RWPE1 (cell line): Measurements from ENCODE around the gene TMEM203.

Experiments
- CTCF ChIA-PET: fragments of 350-600 bp; sonication (Branson Sonifier 250); formaldehyde crosslinking; extraction: SDS; loops from one replicate; lab custom pipeline; 2021; lab: Yijun Ruan, JAX
- POLR2A ChIA-PET: fragments of 400-600 bp; formaldehyde crosslinking; extraction: SDS; loops from one replicate; lab custom pipeline; 2020; ENCODE audit warnings: antibody characterized with exemption; ENCODE audit not compliant: low non-redundant PET; lab: Yijun Ruan, JAX
- DNase-seq: peaks from one replicate; pipeline ENCODE4 v3.0.0; 2012; ENCODE audit warnings: low spot score
- H3K27ac ChIP-seq: fragments of 450-650 bp; 2 replicates; pipeline ENCODE4 v1.5.1; 2017
- CTCF ChIP-seq: fragments of 450-650 bp; conservative IDR thresholded peaks from 2 replicates; pipeline ENCODE4 v1.5.1; 2017; ENCODE audit warnings: low read depth, mild to moderate bottlenecking

TMEM203 gene

DNA sequence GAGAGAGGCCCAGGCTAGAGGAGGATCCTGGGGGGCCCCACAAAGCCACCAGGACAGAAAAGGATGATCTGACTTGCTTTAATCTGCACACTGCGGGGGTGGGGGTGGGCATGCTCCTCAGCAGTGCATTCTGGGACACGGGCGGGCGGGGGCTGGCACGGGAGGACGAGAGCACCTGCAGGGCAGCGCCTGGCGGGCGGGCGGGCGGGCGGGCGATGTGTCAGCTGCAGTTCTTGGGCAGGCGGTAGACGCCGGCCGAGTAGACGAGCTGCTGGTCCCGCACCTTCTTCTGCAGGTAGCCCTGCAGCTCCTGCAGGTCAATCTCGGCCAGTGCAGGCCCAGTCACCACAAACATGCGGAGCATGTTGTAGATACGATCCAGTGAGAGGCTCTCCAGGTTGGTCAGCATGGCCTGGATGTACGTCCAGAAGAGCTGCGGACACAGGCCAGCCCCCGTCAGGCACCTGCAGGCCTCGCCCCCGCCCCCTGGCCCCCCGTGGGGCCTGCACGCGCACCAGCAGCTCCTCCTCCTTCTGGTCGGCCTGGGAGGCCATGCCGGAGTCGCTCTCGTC, 30.6 kb downstream of the TMEM203 start:
- TF ChIP-seq CTCF = no peak
- CTCF ChIA-PET = interaction anchor here (0.7 to 1.7 kb wide), 4 partner anchors 8 to 64 kb away, joined by 3 to 5 read pairs (median 3); no protein-coding TSS in a partner anchor
- no peak overlapping the region for H3K27ac ChIP-seq
- POLR2A ChIA-PET = no interaction called here
- DNase-seq = no peak

DNA sequence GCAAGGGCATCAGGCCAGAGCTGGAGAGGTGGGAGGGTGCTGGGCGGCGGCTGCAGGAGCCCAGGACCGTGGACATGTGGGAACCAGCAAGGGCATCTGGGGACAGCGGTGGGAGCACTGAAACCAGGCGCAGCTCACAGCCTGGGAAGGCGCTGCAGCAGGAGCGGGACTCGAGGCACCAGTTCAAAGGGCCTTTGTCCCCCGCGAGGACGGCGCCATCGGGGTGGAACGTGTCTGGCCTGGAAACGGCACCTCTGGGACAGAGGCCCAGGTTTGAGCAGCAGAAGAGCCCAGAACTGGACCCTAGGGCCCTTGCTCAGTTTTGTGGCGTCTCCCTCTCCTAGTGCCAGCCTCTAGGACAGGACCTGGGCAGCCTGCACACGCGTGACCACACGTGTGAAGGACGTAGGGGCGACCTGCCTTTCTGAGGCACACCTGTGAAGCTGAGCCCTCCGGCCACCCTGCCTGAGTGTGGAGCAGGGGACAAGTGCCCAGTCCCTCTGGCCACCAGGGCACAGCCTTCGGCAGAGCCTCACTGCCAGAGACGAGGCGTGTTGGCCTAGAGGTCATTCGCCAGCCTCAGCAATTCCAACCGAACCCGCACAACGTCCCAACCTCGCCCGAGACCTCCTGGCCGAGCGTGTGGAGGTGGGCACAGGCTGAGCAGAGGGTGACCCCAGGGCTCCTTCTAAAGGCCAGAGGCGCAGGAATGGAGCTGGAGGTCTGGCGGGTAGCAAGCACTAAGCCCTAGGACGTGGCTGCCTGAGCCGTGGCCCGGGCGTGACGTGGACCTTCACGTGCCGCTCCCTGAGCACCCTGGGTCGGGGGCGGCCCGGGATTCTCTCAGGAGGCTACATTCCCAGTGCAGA, 31.4 kb downstream of the TMEM203 start:
- no peak overlapping the region for H3K27ac ChIP-seq
- ChIA-PET POLR2A (no interaction called here), CTCF (interaction anchor here (1.0 to 1.7 kb wide), 4 partner anchors 54 to 128 kb away, joined by 3 to 5 read pairs (median 3); partner anchors contain the start of gene NPDC1)
- TF ChIP-seq CTCF = no peak
- DNase-seq = no peak

GRCh38 chr9:137172901-137173795, 32.3 kb downstream of the TMEM203 start:
- TF ChIP-seq CTCF = no peak
- CTCF ChIA-PET = interaction anchor here (0.6 to 1.0 kb wide), 3 partner anchors 28 to 127 kb away, joined by 3 read pairs; partner anchors contain the start of gene NPDC1
- no peak overlapping the region for H3K27ac ChIP-seq
- DNase-seq = no peak
- POLR2A ChIA-PET = no interaction called here

DNA sequence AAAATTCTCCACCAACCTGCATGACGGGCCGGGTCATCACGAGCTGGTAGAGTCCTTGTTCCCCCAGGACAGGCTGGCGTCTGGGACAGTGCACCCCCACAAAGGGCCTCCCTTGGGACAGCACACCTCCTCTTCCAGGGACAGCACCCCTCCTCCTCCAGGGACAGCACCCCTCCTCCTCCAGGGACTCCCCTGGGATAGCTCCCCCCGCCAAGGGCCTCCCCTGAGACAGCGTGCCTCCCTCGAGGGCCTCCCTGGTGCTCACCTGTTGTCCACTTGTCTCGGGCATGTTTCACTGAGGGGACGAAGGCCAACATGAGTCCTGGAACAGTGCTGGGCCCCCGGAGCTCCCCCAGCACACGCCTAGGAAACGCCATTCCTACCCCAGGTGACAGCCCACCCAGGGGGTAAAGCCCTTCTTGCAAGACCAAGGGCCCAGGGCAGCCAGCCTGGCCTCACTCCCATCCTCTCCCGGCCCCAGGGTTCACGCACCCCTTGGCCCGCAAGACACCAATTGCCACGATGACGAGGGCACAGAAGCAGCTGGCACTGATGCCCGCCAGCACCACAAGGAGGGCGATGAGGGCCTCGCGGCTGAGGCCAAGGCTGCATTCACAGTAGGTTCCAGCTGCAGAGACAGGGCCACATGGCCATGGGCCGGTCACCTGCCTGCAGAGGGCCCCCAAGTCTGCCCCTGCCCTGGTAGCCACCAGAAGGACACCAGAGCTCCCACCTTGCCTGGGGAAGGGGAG, 34.1 kb downstream of the TMEM203 start:
- no peak overlapping the region for H3K27ac ChIP-seq
- TF ChIP-seq CTCF = no peak
- no peak for DNase-seq
- POLR2A ChIA-PET = interaction anchor here (0.7 kb wide), 1 partner anchor 34 kb away, joined by 3 read pairs; the partner anchor contains the start of gene NDOR1
- CTCF ChIA-PET = interaction anchor here (0.5 to 1.9 kb wide), 4 partner anchors 9 to 89 kb away, joined by 4 to 5 read pairs (median 4); partner anchors contain the start of gene RNF224

DNA sequence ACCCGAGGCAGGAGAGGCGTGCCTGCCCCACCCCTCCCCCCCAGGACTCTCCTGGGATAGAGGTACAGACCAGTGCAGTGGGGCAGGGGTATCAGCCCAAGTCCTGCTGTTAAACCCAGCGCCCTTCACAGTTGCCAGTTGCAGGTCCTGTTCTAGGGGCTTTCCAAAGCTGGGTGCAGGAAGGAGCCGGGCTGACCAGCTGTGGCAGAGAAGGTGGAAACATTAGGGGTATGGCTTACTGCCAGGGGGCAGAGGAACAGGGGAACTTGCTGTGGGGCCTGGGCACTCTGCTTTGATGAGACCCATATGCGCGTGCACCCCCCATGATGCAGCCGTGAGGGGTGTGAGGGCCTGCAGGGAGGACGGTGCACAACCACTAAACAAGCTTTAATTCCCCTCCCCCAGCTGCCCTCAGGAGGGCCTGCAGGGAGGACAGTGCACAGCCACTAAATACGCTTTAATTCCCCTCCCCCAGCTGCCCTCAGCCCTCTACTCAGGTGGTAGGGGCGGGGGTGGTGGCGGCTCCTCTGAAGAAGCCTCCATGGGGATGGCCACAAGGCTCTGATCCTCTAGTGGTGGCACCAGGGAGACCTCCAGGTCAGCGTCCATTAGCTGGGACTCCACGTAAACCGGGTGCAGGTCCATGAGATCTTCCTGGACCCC, 34.8 kb downstream of the TMEM203 start:
- CTCF ChIA-PET = interaction anchor here (0.5 to 1.9 kb wide), 3 partner anchors 57 to 89 kb away, joined by 4 to 5 read pairs (median 5); partner anchors contain the start of gene RNF224
- POLR2A ChIA-PET = interaction anchor here (0.9 kb wide), 1 partner anchor 18 kb away, joined by 3 read pairs; no protein-coding TSS in a partner anchor
- no peak for DNase-seq

More for the DNA sequence above, 34.8 kb downstream of the TMEM203 start:
- no peak overlapping the region for H3K27ac ChIP-seq
- no peak for TF ChIP-seq CTCF
